BLaER1 (cell line): ENCODE results near the gene SEMA6B.
"Not testable (repeated sequence)": the region's sequence is repeated elsewhere in the genome, so short reads cannot be mapped to it uniquely, and the experiment has no call there.

Source experiments
- H3K27ac ChIP-seq: shearing (Covaris generic); formaldehyde crosslinking; 2 replicates; pipeline ENCODE4 v1.8.1; 2022
- H3K27me3 ChIP-seq: shearing (Covaris generic); formaldehyde crosslinking; 2 replicates; pipeline ENCODE4 v1.8.1; 2022
- H3K36me3 ChIP-seq: shearing (Covaris generic); formaldehyde crosslinking; 2 replicates; pipeline ENCODE4 v1.8.1; 2022
- H3K4me1 ChIP-seq: shearing (Covaris generic); formaldehyde crosslinking; 2 replicates; pipeline ENCODE4 v1.8.1; 2022
- H3K4me2 ChIP-seq: shearing (Covaris generic); formaldehyde crosslinking; 2 replicates; pipeline ENCODE4 v1.8.1; 2022
- H3K4me3 ChIP-seq: shearing (Covaris generic); formaldehyde crosslinking; 2 replicates; pipeline ENCODE4 v1.8.1; 2022
- H3K9ac ChIP-seq: shearing (Covaris generic); formaldehyde crosslinking; 2 replicates; pipeline ENCODE4 v1.8.1; 2022
- H3K9me3 ChIP-seq: shearing (Covaris generic); formaldehyde crosslinking; 2 replicates; pipeline ENCODE4 v1.8.1; 2022
- H4K20me1 ChIP-seq: shearing (Covaris generic); formaldehyde crosslinking; 2 replicates; pipeline ENCODE4 v1.8.1; 2022
- Cebpa-rat ChIP-seq: shearing (Covaris generic); IDR thresholded peaks from 2 replicates; pipeline ENCODE4 v1.8.1; 2022

Gene SEMA6B

GRCh38 chr19:4575267-4576015 is 16.0 kb upstream of the SEMA6B start:
- no peak overlapping the region for H3K4me3 ChIP-seq
- peaks cover 30% of the 10 kb centered on the region for H3K4me1 ChIP-seq
- 0 out of 2 replicates have a peak, but pooled peaks cover 14% of the 10 kb centered on the region for H4K20me1 ChIP-seq
- TF ChIP-seq Cebpa-rat, result no peak
- peaks cover 15% of the 10 kb centered on the region for H3K27me3 ChIP-seq
- 0 out of 2 replicates have a peak overlapping the region, but pooled peaks have one; percentile 15 for H3K9ac ChIP-seq
- no peaks in the 10 kb centered on the region for H3K9me3 ChIP-seq
- peak overlapping the region; percentile 60 for H3K27ac ChIP-seq
- peak overlapping the region; percentile 84 for H3K4me2 ChIP-seq
- H3K36me3 ChIP-seq, result no peaks in the 10 kb centered on the region

DNA sequence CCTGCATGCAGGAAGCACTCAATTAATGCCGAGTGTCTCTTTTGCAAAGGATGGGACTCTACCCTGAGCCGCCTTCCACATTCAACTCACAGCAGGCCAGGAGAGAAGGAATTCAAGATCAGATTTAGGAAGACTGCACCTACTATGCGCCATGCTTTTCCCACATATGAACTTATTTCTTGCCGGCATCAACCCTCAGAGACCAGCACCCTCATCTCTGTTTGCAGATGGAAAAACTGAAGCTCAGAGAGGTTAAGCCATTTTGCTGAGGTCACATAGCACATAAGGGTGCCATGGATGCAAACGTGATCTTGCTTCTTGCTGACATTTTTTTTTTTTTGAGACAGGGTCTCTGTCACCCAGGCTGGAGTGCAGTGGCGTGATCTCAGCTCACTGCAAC is 14.2 kb upstream of the SEMA6B start:
- no peak for TF ChIP-seq Cebpa-rat
- peaks cover 30% of the 10 kb centered on the region for H3K4me1 ChIP-seq

DNA sequence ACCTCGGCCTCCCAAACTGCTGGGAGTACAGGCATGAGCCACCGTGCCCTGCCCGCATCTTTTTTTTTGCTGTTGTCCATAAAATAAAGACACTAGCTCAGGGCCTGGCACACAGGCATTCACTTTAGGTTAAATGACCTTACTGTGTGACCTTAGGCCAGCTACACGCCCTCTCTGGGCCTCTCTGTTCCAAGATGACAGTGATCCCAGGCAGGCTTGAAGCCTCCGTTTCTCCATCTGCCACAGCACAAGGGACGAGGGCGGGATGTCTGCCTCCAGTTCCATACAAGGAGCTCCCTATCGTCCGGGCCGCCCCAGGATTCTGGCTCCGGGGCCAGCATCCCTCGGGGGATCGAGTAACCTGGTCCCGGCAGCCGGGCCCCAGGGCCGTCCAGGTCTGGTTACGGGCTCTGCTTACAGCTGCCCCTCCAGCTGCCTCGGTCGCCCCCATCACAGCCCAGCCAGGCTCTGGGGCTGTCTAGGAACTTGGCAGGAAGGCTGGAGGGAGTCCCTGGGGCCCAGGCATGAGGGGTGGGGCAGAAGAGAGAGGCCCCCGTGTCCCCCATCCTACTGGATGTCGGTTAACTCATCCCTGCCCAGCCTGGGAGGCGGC is 11.9 kb upstream of the SEMA6B start:
- Histone ChIP-seq H3K27ac (no peak overlapping the region), H4K20me1 (no peaks in the 10 kb centered on the region), H3K4me2 (peak overlapping the region; percentile 50), H3K27me3 (no peaks in the 10 kb centered on the region), H3K36me3 (no peaks in the 10 kb centered on the region), H3K9ac (no peak overlapping the region), H3K4me1 (peaks cover 32% of the 10 kb centered on the region), H3K4me3 (no peak overlapping the region), H3K9me3 (no peaks in the 10 kb centered on the region)
- TF ChIP-seq Cebpa-rat, result no peak

More for the DNA sequence above, 14.2 kb upstream of the SEMA6B start:
- 0 out of 2 replicates have a peak, but pooled peaks cover 2% of the 10 kb centered on the region for H4K20me1 ChIP-seq
- no peaks in the 10 kb centered on the region; the same call in 1 of the 2 replicates for H3K27me3 ChIP-seq
- no peak overlapping the region for H3K9ac ChIP-seq
- no peak overlapping the region for H3K4me2 ChIP-seq
- H3K4me3 ChIP-seq, result no peak overlapping the region
- no peaks in the 10 kb centered on the region for H3K36me3 ChIP-seq
- no peak overlapping the region for H3K27ac ChIP-seq
- H3K9me3 ChIP-seq, result no peaks in the 10 kb centered on the region

DNA sequence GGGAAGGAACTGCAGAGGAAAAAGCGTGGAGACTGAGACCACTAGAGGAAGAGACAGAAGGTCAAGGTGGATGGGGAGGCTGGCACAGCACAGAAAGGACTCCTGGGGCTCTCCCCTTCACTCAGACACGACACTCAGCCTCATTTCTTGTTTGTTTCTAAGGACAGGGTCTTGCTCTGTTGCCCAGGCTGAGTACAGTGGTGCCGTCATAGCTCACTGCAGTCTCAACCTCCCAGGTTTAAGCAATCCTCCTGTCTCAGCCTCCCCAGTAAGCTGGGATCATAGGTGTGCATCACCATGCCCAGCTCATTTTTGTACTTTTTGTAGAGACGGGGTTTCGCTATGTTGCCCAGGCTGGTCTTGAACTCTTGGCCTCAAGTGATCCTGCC is 11.4 kb upstream of the SEMA6B start:
- H3K27me3 ChIP-seq, result no peaks in the 10 kb centered on the region
- no peak for TF ChIP-seq Cebpa-rat

GRCh38 chr19:4570402-4570801 is 10.9 kb upstream of the SEMA6B start:
- no peak for TF ChIP-seq Cebpa-rat
- H3K27ac ChIP-seq, result no peak overlapping the region
- peaks cover 25% of the 10 kb centered on the region for H3K4me1 ChIP-seq
- no peaks in the 10 kb centered on the region for H3K27me3 ChIP-seq
- no peaks in the 10 kb centered on the region for H3K36me3 ChIP-seq
- no peak overlapping the region for H3K9ac ChIP-seq
- H3K4me2 ChIP-seq, result no peak overlapping the region
- no peaks in the 10 kb centered on the region for H4K20me1 ChIP-seq
- H3K9me3 ChIP-seq, result no peaks in the 10 kb centered on the region
- H3K4me3 ChIP-seq, result no peak overlapping the region

More for the DNA sequence above, 11.4 kb upstream of the SEMA6B start:
- H3K27ac ChIP-seq, result no peak overlapping the region
- H3K4me3 ChIP-seq, result no peak overlapping the region
- no peak overlapping the region for H3K4me2 ChIP-seq
- no peaks in the 10 kb centered on the region for H4K20me1 ChIP-seq
- peaks cover 30% of the 10 kb centered on the region for H3K4me1 ChIP-seq
- no peaks in the 10 kb centered on the region for H3K36me3 ChIP-seq
- H3K9me3 ChIP-seq, result no peaks in the 10 kb centered on the region
- H3K9ac ChIP-seq, result no peak overlapping the region

GRCh38 chr19:4568886-4569285 is 9.4 kb upstream of the SEMA6B start:
- Histone ChIP-seq H3K27ac (no peak overlapping the region), H3K4me2 (no peak overlapping the region), H3K27me3 (no peaks in the 10 kb centered on the region), H3K36me3 (no peaks in the 10 kb centered on the region), H3K4me1 (peaks cover 18% of the 10 kb centered on the region), H4K20me1 (no peaks in the 10 kb centered on the region), H3K9ac (no peak overlapping the region), H3K9me3 (no peaks in the 10 kb centered on the region), H3K4me3 (no peak overlapping the region)
- no peak for TF ChIP-seq Cebpa-rat

DNA sequence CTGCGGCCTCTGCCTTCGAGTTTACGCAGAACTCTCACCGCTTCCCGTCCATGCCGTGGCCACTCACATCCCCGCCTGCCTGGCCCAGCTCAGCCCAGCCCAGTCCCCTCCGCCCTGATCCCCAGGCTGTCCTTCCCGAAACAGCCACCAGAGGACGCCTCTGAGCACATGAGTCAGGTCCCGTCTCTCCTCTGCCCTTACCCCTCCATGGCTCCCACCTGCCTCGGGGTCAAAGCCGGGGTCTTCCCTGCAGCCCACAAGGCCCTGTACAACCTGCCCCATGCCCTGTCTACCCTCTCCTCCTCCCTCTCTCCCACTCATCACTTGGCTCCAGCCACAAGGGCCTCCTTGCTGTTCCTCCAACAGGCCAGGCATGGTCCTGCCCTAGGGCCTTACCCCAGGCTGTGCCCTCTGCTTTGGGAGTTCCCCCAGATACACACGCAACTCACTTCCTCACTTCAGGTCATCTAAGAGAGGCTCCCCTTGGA is 8.1 kb upstream of the SEMA6B start:
- no peaks in the 10 kb centered on the region for H4K20me1 ChIP-seq
- no peaks in the 10 kb centered on the region for H3K27me3 ChIP-seq
- no peak overlapping the region for H3K4me2 ChIP-seq
- H3K9ac ChIP-seq, result no peak overlapping the region
- no peaks in the 10 kb centered on the region for H3K9me3 ChIP-seq
- no peaks in the 10 kb centered on the region for H3K36me3 ChIP-seq
- no peak overlapping the region for H3K4me3 ChIP-seq
- no peak overlapping the region for H3K27ac ChIP-seq
- TF ChIP-seq Cebpa-rat, result no peak
- peaks cover 22% of the 10 kb centered on the region for H3K4me1 ChIP-seq

GRCh38 chr19:4566402-4567051 is 7.0 kb upstream of the SEMA6B start:
- no peaks in the 10 kb centered on the region for H3K36me3 ChIP-seq
- H3K4me3 ChIP-seq, result no peak overlapping the region
- H3K27me3 ChIP-seq, result no peaks in the 10 kb centered on the region
- peaks cover 23% of the 10 kb centered on the region for H3K4me1 ChIP-seq
- no peak overlapping the region for H3K4me2 ChIP-seq
- no peak for TF ChIP-seq Cebpa-rat
- H3K9ac ChIP-seq, result no peak overlapping the region
- no peaks in the 10 kb centered on the region for H3K9me3 ChIP-seq
- no peak overlapping the region for H3K27ac ChIP-seq
- H4K20me1 ChIP-seq, result no peaks in the 10 kb centered on the region

DNA sequence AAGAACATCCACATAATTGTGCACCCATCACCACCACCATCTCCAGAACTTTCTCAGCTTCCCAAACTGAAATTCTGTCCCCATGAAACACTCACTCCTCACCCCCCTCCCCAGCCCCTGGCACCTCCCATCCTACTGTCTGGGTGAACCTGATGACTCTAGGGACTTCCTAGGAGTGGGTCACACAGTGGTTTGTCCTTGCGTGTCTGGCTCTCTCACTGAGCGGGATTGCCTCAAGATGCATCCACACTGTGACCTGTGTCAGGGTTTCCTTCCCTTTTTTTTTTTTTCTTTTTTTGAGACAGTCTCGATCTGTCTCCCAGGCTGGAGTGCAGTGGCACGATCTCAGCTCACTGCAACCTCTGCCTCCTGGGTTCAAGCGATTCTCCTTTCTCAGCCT is 4.1 kb upstream of the SEMA6B start:
- not testable (repeated sequence) for H3K4me3 ChIP-seq, H3K9ac ChIP-seq, H3K27ac ChIP-seq, H3K36me3 ChIP-seq, H4K20me1 ChIP-seq, H3K9me3 ChIP-seq, H3K4me2 ChIP-seq, H3K27me3 ChIP-seq
- H3K4me1 ChIP-seq, result peaks cover 20% of the 10 kb centered on the region

- not testable (repeated sequence) for H3K27ac ChIP-seq, H3K9me3 ChIP-seq, H3K9ac ChIP-seq, H4K20me1 ChIP-seq, H3K36me3 ChIP-seq, H3K4me3 ChIP-seq, H3K4me2 ChIP-seq, H3K27me3 ChIP-seq
- H3K4me1 ChIP-seq, result peaks cover 20% of the 10 kb centered on the region; the same call in 1 of the 2 replicates
These were observed 2.6 kb upstream of the SEMA6B start for GRCh38 chr19:4562085-4562484.
